GM18951 (cell line): Measurements from ENCODE around the gene PPP1R3F.

Source experiments
- POLR2A ChIP-seq: IDR thresholded peaks from 4 replicates; pipeline ENCODE4 v1.6.1; 2011; ENCODE audit warnings: mild to moderate bottlenecking; ENCODE audit not compliant: insufficient read length, insufficient read depth; ENCODE audit errors: extremely low read depth
- in situ Hi-C: fragments of 300-500 bp; cut with MboI; formaldehyde crosslinking; loops from one replicate; pipeline ENCODE4 v1.12.0; 2022; ENCODE audit warnings: low sequenced_read_pairs, mixed read lengths, inconsistent platforms; ENCODE audit not compliant: unreplicated experiment

PPP1R3F gene

GRCh38 chrX:49257074-49257790 is 12.4 kb upstream of the PPP1R3F start:
- in situ Hi-C loops: no loop called here
- no peak for TF ChIP-seq POLR2A

GRCh38 chrX:49257846-49258748 is 11.5 kb upstream of the PPP1R3F start:
- TF ChIP-seq POLR2A: no peak
- in situ Hi-C loops: no loop called here

- in situ Hi-C loops: no loop called here
- TF ChIP-seq POLR2A: no peak
Measured at GRCh38 chrX:49258749-49259124, 10.9 kb upstream of the PPP1R3F start.

- no peak for TF ChIP-seq POLR2A
- in situ Hi-C loops: no loop called here
Measured at GRCh38 chrX:49260221-49260985, 9.2 kb upstream of the PPP1R3F start.

- TF ChIP-seq POLR2A: no peak
- in situ Hi-C loops: no loop called here
Measured at GRCh38 chrX:49262603-49263002, 7.0 kb upstream of the PPP1R3F start.

- no peak for TF ChIP-seq POLR2A
Measured at GRCh38 chrX:49263631-49264030, 6.0 kb upstream of the PPP1R3F start.

GRCh38 chrX:49264460-49264859 is 5.1 kb upstream of the PPP1R3F start, which contains the start of gene FOXP3:
TSS of gene FOXP3 (minus strand) at chrX:49264710. CDS start at chrX:49258505, 6,205 bp downstream.
- in situ Hi-C loops: no loop called here
- no peak for TF ChIP-seq POLR2A

More at GRCh38 chrX:49263631-49264030, 6.0 kb upstream of the PPP1R3F start:
- in situ Hi-C loops: no loop called here

- in situ Hi-C loops: no loop called here
- no peak for TF ChIP-seq POLR2A
Measured at GRCh38 chrX:49266523-49267445, 2.8 kb upstream of the PPP1R3F start.

- TF ChIP-seq POLR2A: no peak
- in situ Hi-C loops: no loop called here
Measured at GRCh38 chrX:49268702-49269009, 937 bp upstream of the PPP1R3F start.

GRCh38 chrX:49269010-49269766 is 405 bp upstream of the PPP1R3F start:
- peak; percentile 72 for TF ChIP-seq POLR2A
- in situ Hi-C loops: no loop called here

GRCh38 chrX:49270249-49270921 is 792 bp downstream of the PPP1R3F start:
- in situ Hi-C loops: no loop called here
- no peak for TF ChIP-seq POLR2A

GRCh38 chrX:49271341-49271740 is 1.7 kb downstream of the PPP1R3F start:
- TF ChIP-seq POLR2A: no peak
- in situ Hi-C loops: no loop called here
